CD4-positive, alpha-beta T cell (primary cell): Measurements from ENCODE around the gene ZSCAN5B. TPM values are rescaled to one million over a fixed set of nuclear protein-coding genes. Genes with fewer than 3 reads are reported as not detected.

Experiments used
- ATAC-seq: fragments of 200-7000 bp; cut with Tn5 transposase; one replicate; pipeline ENCODE4 v1.10.0; 2022; ENCODE audit warnings: mild to moderate bottlenecking; ENCODE audit not compliant: poor library complexity
- CTCF ChIA-PET: fragments of 350-600 bp; sonication (Branson Sonifier 250); formaldehyde crosslinking; loops from one replicate; lab custom pipeline; 2021; ENCODE audit warnings: antibody characterized with exemption, inconsistent platforms; lab: Charles Lee
- POLR2A ChIA-PET: fragments of 350-600 bp; sonication (Branson Sonifier 250); formaldehyde crosslinking; loops from one replicate; lab custom pipeline; 2021; ENCODE audit warnings: antibody characterized with exemption, inconsistent platforms; lab: Charles Lee
- DNase-seq, 14 experiments: peaks; one replicate each; pipeline ENCODE4 v3.0.0-alpha.2; 2013 to 2020; ENCODE audit warnings: mixed read lengths in 2 of 14
- H3K27ac ChIP-seq, 2 donors: one replicate each; pipeline versions ENCODE4 v1.5.1 to v1.7.0; 2013; ENCODE audit warnings: low read length in 2 of 2, low read depth in 1 of 2, mild to moderate bottlenecking in 1 of 2
- H3K27me3 ChIP-seq, 2 experiments: 1 replicate in 1 of 2; 2 replicates in 1 of 2; pipeline versions ENCODE4 v1.6.1 to v1.7.0; 2013; ENCODE audit warnings: low read length in 2 of 2, control low read depth in 1 of 2, mild to moderate bottlenecking in 1 of 2, moderate library complexity in 1 of 2; ENCODE audit not compliant: insufficient read depth in 2 of 2, control insufficient read depth in 1 of 2
- H3K36me3 ChIP-seq: one replicate; pipeline ENCODE4 v1.6.1; 2013; ENCODE audit warnings: low read length, control low read depth; ENCODE audit not compliant: insufficient read depth
- H3K4me1 ChIP-seq: one replicate; pipeline ENCODE4 v1.6.1; 2013; ENCODE audit warnings: low read length, control low read depth; ENCODE audit not compliant: insufficient read depth
- H3K4me3 ChIP-seq: one replicate; pipeline ENCODE4 v1.5.1; 2013; ENCODE audit warnings: mild to moderate bottlenecking, low read length, moderate library complexity
- H3K9me3 ChIP-seq, 2 experiments: 1 replicate in 1 of 2; 2 replicates in 1 of 2; pipeline versions ENCODE4 v1.6.1 to v1.7.0; 2013; ENCODE audit warnings: low read length in 2 of 2, mild to moderate bottlenecking in 2 of 2, control low read depth in 1 of 2, moderate library complexity in 1 of 2; ENCODE audit not compliant: control insufficient read depth in 1 of 2, insufficient read depth in 1 of 2
- H3K27ac Mint-ChIP-seq: one replicate; pipeline ENCODE4 v1.8.0; 2020; ENCODE audit warnings: mixed read lengths
- H3K27me3 Mint-ChIP-seq: one replicate; pipeline ENCODE4 v1.8.0; 2021; ENCODE audit warnings: mixed read lengths
- H3K36me3 Mint-ChIP-seq: one replicate; pipeline ENCODE4 v1.8.0; 2021; ENCODE audit warnings: low read depth, mixed read lengths
- H3K4me1 Mint-ChIP-seq: one replicate; pipeline ENCODE4 v1.8.0; 2021; ENCODE audit warnings: low read depth, mixed read lengths
- H3K4me3 Mint-ChIP-seq: one replicate; pipeline ENCODE4 v1.8.0; 2020; ENCODE audit warnings: mild to moderate bottlenecking, mixed read lengths
- H3K9me3 Mint-ChIP-seq: one replicate; pipeline ENCODE4 v1.8.0; 2020; ENCODE audit warnings: mixed read lengths
- intact Hi-C, 2 experiments: fragments of 100-400 bp; cut with DNase I in 1 of 2; cut with micrococcal nuclease in 1 of 2; formaldehyde crosslinking; loops; one replicate each; pipeline versions ENCODE4 v1.15.1 to v1.9.0; 2023 to 2025; cut with DNase I, micrococcal nuclease
- total RNA-seq, 174 experiments: library from RNA in 2 of 174; stranded (reverse) in 2 of 174; gene quantifications; one replicate each; pipeline ENCODE4 v1.2.3 and lab custom pipeline; 2021 to 2026
- TF ChIP-seq, protein P1 (sequence below): fragments of 200-600 bp; IDR thresholded peaks from one replicate; pipeline ENCODE4 v1.8.0; 2022; ENCODE audit warnings: antibody characterized with exemption, mild to moderate bottlenecking

The ZSCAN5B gene
- total RNA-seq, 2 experiments from 2014 or later = not detected

DNA sequence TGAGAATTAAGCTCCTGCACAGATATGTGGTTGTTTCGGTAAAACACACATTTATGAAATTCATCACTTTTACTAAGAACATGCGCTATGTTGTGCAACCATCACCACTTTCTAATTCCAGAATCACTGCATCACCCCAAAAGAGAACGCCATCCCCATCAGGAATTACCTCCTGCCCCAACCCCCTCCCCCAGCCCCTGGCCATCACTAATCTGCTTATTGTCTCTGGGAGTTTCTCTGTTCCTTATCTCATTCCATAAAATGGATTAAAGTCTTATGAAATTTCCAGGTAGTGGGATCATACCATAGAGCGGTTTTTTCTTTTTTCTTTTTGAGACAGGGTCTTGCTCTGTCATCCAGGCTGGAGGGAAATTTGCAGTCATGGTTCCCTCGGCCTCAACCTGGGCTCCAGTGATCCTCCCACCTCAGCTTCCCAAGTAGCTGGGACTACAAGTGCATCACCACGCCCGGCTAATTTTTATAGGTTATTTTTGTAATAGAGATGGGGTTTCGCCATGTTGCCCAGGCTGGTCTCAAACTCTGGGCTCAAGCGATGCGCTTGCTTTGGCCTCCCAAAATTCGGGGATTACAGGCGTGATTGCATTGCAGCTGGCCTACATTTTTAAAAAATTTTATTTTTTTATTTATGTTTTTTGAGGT lies 3.5 kb downstream of the ZSCAN5B start:
- ChIA-PET CTCF (no interaction called here), POLR2A (no interaction called here)
- H3K4me3 Mint-ChIP-seq = no peak overlapping the region
- DNase-seq (no peak), ATAC-seq (no peak)
- intact Hi-C loops = no loop called here
- TF ChIP-seq, protein P1, sequence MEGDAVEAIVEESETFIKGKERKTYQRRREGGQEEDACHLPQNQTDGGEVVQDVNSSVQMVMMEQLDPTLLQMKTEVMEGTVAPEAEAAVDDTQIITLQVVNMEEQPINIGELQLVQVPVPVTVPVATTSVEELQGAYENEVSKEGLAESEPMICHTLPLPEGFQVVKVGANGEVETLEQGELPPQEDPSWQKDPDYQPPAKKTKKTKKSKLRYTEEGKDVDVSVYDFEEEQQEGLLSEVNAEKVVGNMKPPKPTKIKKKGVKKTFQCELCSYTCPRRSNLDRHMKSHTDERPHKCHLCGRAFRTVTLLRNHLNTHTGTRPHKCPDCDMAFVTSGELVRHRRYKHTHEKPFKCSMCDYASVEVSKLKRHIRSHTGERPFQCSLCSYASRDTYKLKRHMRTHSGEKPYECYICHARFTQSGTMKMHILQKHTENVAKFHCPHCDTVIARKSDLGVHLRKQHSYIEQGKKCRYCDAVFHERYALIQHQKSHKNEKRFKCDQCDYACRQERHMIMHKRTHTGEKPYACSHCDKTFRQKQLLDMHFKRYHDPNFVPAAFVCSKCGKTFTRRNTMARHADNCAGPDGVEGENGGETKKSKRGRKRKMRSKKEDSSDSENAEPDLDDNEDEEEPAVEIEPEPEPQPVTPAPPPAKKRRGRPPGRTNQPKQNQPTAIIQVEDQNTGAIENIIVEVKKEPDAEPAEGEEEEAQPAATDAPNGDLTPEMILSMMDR = no peak
- no peak overlapping the region for H3K27ac Mint-ChIP-seq
- Histone ChIP-seq H3K27ac (no peak overlapping the region), H3K9me3 (no peaks in the 10 kb centered on the region), H3K36me3 (no peaks in the 10 kb centered on the region), H3K27me3 (peaks cover 0 to 2% of the 10 kb centered on the region in 2 experiments), H3K4me3 (no peak overlapping the region), H3K4me1 (no peaks in the 10 kb centered on the region)
- H3K4me1 Mint-ChIP-seq = no peaks in the 10 kb centered on the region
- no peaks in the 10 kb centered on the region for H3K27me3 Mint-ChIP-seq
- no peaks in the 10 kb centered on the region for H3K36me3 Mint-ChIP-seq
- H3K9me3 Mint-ChIP-seq = no peaks in the 10 kb centered on the region

DNA sequence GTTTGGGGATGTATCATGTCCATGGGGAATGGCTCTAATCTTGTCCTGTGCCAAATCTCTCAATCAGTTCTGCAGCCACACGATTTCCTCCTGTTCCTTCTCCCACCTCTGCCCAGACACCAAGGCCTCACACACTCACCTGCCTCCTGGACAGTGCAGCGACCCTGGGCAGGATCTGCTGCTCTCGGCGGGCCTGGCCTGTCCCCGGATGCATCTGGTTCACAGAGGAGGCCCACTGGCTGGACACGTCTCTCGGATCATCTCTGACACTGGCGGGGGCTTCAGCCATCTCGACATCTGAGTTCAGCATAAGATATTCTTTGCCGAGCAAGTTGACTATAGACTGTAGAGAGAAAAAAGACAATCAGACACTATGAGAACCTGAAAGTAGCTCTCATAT lies 5.9 kb downstream of the ZSCAN5B start:
- no peak for DNase-seq
- no peak for ATAC-seq
- no peaks in the 10 kb centered on the region for H3K4me1 Mint-ChIP-seq
- no peak overlapping the region for H3K27ac ChIP-seq
- ChIA-PET CTCF (no interaction called here), POLR2A (no interaction called here)
- peaks cover 4% of the 10 kb centered on the region for H3K27me3 Mint-ChIP-seq
- H3K27me3 ChIP-seq = peaks cover 0 to 2% of the 10 kb centered on the region in 2 experiments
- TF ChIP-seq, protein P1 = no peak
- H3K9me3 ChIP-seq = no peaks in the 10 kb centered on the region
- H3K4me3 ChIP-seq = no peak overlapping the region
- no peaks in the 10 kb centered on the region for H3K9me3 Mint-ChIP-seq
- H3K27ac Mint-ChIP-seq = no peak overlapping the region
- H3K4me1 ChIP-seq = no peaks in the 10 kb centered on the region
- H3K36me3 ChIP-seq = no peaks in the 10 kb centered on the region
- intact Hi-C loops = no loop called here
- H3K36me3 Mint-ChIP-seq = no peaks in the 10 kb centered on the region
- no peak overlapping the region for H3K4me3 Mint-ChIP-seq

DNA sequence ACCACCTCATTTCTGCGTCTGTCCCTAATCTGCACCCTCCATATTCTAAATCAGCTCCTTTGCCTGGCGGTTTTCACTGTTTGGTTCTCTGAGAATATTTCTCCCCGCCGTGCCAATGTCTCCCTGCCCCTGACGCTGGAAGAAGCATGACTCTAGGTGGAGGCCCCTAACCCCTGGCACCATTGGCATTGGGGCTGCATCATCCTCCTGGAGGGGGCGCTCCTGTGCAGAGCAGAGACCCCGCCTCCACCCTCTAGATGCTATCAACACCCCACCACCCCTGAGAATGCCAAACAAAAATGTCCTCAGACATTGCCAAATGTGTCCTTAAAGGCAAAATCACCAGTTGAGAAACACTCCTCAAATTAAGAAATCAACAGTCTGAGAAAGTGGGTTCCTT lies 6.5 kb downstream of the ZSCAN5B start:
- TF ChIP-seq, protein P1 = no peak
- no peak overlapping the region for H3K4me3 Mint-ChIP-seq
- no peaks in the 10 kb centered on the region for H3K9me3 Mint-ChIP-seq
- ChIA-PET CTCF (no interaction called here), POLR2A (no interaction called here)
- ATAC-seq = no peak
- H3K36me3 ChIP-seq = no peaks in the 10 kb centered on the region
- H3K27ac ChIP-seq = no peak overlapping the region
- H3K27me3 ChIP-seq = peaks cover 0 to 2% of the 10 kb centered on the region in 2 experiments
- no peaks in the 10 kb centered on the region for H3K4me1 ChIP-seq
- H3K27ac Mint-ChIP-seq = no peak overlapping the region
- intact Hi-C loops = no loop called here
- H3K4me3 ChIP-seq = no peak overlapping the region
- no peaks in the 10 kb centered on the region for H3K4me1 Mint-ChIP-seq
- H3K9me3 ChIP-seq = no peaks in the 10 kb centered on the region
- no peaks in the 10 kb centered on the region for H3K36me3 Mint-ChIP-seq
- DNase-seq = no peak
- peaks cover 4% of the 10 kb centered on the region for H3K27me3 Mint-ChIP-seq
